Measurements from ENCODE around the gene DKKL1.

The DKKL1 gene

GRCh38 chr19:49340069-49340864 is 23.4 kb upstream of the DKKL1 start:
- DNase-seq: peak; percentile 57
- Histone ChIP-seq H3K9ac (ENCODE audit: low read depth, low read length) (no peak overlapping the region), H3K4me2 (ENCODE audit: insufficient read depth, low read length) (no peak overlapping the region), H4K20me1 (ENCODE audit: insufficient read depth, low read length) (no peaks in the 10 kb centered on the region), H3K4me1 (ENCODE audit: insufficient read depth, low read length) (no peaks in the 10 kb centered on the region), H3K36me3 (ENCODE audit: insufficient read depth, low read length) (no peaks in the 10 kb centered on the region), H3K79me2 (ENCODE audit: insufficient read depth, low read length) (no peaks in the 10 kb centered on the region), H2AFZ (ENCODE audit: low read depth, low read length) (no peak overlapping the region), H3K27ac (ENCODE audit: low read length) (no peak overlapping the region), H3K27me3 (ENCODE audit: insufficient read depth, low read length, poor library complexity) (no peaks in the 10 kb centered on the region), H3K9me3 (ENCODE audit: insufficient read depth, low read length, severe bottlenecking) (no peaks in the 10 kb centered on the region), H3K4me3 (ENCODE audit: low read depth in 1 of 2, low read length in 2 of 2) (no peak overlapping the region)
- peak; percentile 47; the same call in 1 of the 3 replicates for ATAC-seq (ENCODE audit: insufficient read depth, low read depth)
- TF ChIP-seq EZH2 (IDR thresholded peaks at IDR 0.05; ENCODE audit: borderline replicate concordance, low read depth, low read length, severe bottlenecking): no peak
- TF ChIP-seq CTCF (IDR thresholded peaks at IDR 0.05; ENCODE audit: borderline replicate concordance, extremely low read depth, low read length, poor library complexity, severe bottlenecking): no peak

- Histone ChIP-seq H4K20me1 (ENCODE audit: insufficient read depth, low read length) (no peaks in the 10 kb centered on the region), H3K4me2 (ENCODE audit: insufficient read depth, low read length) (no peak overlapping the region), H3K9ac (ENCODE audit: low read depth, low read length) (no peak overlapping the region), H3K4me1 (ENCODE audit: insufficient read depth, low read length) (no peaks in the 10 kb centered on the region), H3K27me3 (ENCODE audit: insufficient read depth, low read length, poor library complexity) (no peaks in the 10 kb centered on the region), H3K9me3 (ENCODE audit: insufficient read depth, low read length, severe bottlenecking) (no peaks in the 10 kb centered on the region), H2AFZ (ENCODE audit: low read depth, low read length) (no peak overlapping the region), H3K79me2 (ENCODE audit: insufficient read depth, low read length) (no peaks in the 10 kb centered on the region), H3K4me3 (ENCODE audit: low read depth in 1 of 2, low read length in 2 of 2) (no peak overlapping the region), H3K27ac (ENCODE audit: low read length) (no peak overlapping the region), H3K36me3 (ENCODE audit: insufficient read depth, low read length) (no peaks in the 10 kb centered on the region)
- no peak for TF ChIP-seq EZH2 (IDR thresholded peaks at IDR 0.05; ENCODE audit: borderline replicate concordance, low read depth, low read length, severe bottlenecking)
- no peak for TF ChIP-seq CTCF (IDR thresholded peaks at IDR 0.05; ENCODE audit: borderline replicate concordance, extremely low read depth, low read length, poor library complexity, severe bottlenecking)
- no peak for ATAC-seq (ENCODE audit: insufficient read depth, low read depth)
- no peak for DNase-seq
These were observed 22.6 kb upstream of the DKKL1 start for GRCh38 chr19:49340865-49341718.

GRCh38 chr19:49342291-49342721 is 21.4 kb upstream of the DKKL1 start:
- no peaks in the 10 kb centered on the region for H3K27me3 ChIP-seq (ENCODE audit: insufficient read depth, low read length, poor library complexity)
- ATAC-seq (ENCODE audit: insufficient read depth, low read depth): no peak
- TF ChIP-seq CTCF (IDR thresholded peaks at IDR 0.05; ENCODE audit: borderline replicate concordance, extremely low read depth, low read length, poor library complexity, severe bottlenecking) (no peak), EZH2 (IDR thresholded peaks at IDR 0.05; ENCODE audit: borderline replicate concordance, low read depth, low read length, severe bottlenecking) (no peak)
- H3K27ac ChIP-seq (ENCODE audit: low read length): no peak overlapping the region
- no peaks in the 10 kb centered on the region for H3K9me3 ChIP-seq (ENCODE audit: insufficient read depth, low read length, severe bottlenecking)
- no peak overlapping the region for H3K4me3 ChIP-seq (ENCODE audit: low read depth in 1 of 2, low read length in 2 of 2)
- no peaks in the 10 kb centered on the region for H3K79me2 ChIP-seq (ENCODE audit: insufficient read depth, low read length)
- no peaks in the 10 kb centered on the region for H3K4me1 ChIP-seq (ENCODE audit: insufficient read depth, low read length)
- H4K20me1 ChIP-seq (ENCODE audit: insufficient read depth, low read length): no peaks in the 10 kb centered on the region
- DNase-seq: no peak
- no peak overlapping the region for H2AFZ ChIP-seq (ENCODE audit: low read depth, low read length)
- H3K4me2 ChIP-seq (ENCODE audit: insufficient read depth, low read length): no peak overlapping the region
- no peaks in the 10 kb centered on the region for H3K36me3 ChIP-seq (ENCODE audit: insufficient read depth, low read length)
- H3K9ac ChIP-seq (ENCODE audit: low read depth, low read length): no peak overlapping the region

Data from DND-41 (cell line).